ENCODE measurements around the gene CFAP65.

The CFAP65 gene

DNA sequence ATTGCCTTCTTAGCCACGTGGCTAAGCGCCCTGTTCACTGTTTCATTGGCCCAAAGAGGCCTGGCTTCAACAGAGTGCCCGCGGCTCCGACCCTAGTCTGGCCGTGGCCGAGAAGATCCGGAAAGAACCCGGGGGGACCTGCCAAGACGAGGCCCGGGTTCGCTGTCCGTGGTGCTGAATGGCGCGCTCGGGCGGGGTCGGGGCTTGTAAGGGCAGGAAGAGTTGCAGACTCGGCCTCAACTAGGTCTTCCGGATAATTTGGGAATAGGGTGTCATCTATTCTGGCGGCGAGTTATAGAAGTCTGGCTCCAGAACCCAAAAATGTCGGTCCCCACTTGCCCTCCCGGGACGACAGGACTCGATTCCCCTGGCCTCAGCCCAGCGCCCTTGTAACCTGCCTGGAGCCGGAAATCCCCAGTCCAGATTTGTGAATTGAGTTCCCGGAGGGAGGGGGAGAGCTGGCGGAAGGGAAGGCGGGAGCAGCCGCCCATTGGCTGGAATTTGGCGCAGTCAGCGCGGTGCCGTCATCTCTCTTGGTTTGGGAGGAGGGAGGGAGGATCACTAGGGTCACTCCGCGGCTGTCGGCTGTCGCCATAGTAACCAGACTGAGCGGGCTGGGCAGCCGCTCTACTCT lies 78.3 kb downstream of the CFAP65 start:
- DNase-seq = no peak

DNA sequence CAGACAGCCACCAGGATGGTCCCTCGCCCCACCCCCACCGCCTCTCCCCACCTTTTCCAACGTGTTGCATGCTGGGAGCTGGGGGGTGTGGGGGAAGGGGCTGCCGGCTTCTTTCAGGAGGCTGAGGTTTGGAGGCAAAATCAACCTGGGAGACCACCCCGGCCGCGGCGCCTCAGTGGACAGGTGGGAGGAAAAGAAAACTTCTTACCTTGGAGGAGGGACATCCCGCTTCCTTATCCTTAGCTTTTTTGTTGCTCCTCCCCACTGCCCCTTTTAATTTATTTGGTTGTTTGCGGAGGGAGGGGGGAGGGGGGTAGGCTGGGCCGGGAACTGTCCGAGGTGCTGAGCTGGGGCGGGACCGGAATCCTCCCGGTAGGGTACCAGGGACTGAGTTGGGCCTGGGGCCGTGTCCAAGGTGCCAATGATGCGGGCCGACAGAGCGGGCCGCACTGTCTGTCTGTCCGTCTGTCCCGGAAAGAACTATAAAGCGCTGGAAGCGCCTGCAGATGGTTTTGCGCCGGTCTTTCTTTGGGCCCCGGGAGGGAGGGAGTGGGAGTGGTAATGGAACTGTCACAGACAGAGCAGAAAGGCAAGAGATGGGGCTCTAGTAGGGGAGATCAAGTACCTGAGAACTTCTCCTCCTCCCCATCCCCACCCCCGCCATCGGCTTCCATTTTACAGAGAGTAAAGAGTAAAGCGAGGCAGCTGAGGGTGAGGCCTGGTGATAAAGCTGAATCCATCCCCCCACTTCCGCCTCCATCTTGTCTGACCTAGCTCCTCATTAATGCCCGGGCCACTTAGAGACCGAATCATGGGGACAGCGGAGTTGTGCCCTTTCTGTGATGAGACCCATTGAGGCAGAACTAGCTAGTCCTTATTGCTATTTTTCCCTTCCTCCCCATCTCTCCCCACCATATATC lies 79.4 kb downstream of the CFAP65 start:
- no peak for DNase-seq

- no peak for DNase-seq
Observed at GRCh38 chr2:218961229-218961628, 80.1 kb downstream of the CFAP65 start.

DNA sequence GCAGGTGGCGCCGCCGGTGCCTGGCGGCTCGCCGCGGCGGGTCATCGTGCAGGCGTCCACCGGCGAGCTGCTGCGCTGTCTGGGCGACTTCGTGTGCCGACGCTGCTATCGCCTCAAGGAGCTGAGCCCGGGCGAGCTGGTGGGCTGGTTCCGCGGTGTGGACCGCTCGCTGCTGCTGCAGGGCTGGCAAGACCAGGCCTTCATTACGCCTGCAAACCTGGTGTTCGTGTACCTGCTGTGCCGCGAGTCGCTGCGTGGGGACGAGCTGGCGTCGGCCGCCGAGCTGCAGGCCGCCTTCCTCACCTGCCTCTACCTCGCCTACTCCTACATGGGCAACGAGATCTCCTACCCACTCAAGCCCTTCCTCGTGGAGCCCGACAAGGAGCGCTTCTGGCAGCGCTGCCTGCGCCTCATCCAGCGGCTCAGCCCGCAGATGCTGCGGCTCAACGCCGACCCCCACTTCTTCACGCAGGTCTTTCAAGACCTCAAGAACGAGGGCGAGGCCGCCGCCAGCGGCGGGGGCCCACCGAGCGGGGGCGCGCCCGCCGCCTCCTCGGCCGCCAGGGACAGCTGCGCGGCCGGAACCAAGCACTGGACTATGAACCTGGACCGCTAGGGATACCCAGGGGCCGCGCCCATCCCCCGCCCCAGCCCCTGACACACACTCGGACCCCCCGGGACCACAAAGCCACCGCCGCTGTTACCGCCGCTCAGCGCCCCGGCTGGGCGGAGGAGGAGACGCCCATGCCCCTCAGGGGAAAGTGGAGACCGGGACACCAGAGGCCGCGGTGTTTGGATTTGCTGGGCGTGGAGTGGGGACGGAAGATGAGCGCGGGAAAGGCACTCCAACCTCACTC lies 80.8 kb downstream of the CFAP65 start:
- DNase-seq = no peak

DNA sequence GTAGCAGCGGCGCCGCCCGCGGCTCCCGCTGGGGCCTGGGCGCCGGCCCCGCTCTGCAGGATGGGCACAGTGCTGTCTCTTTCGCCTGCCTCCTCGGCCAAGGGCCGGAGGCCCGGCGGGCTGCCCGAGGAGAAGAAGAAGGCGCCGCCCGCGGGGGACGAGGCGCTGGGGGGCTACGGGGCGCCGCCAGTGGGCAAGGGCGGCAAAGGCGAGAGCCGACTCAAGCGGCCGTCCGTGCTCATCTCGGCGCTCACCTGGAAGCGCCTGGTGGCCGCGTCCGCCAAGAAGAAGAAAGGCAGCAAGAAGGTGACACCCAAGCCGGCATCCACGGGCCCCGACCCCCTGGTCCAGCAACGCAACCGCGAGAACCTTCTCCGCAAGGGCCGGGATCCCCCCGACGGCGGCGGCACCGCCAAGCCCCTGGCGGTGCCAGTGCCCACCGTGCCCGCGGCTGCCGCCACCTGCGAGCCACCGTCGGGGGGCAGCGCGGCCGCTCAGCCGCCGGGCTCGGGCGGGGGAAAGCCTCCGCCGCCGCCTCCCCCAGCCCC lies 81.5 kb downstream of the CFAP65 start:
- DNase-seq = no peak

GRCh38 chr2:218959141-218959731 lies 82.1 kb downstream of the CFAP65 start, which contains the start of gene CDK5R2:
Gene CDK5R2, plus strand, starts transcription at chr2:218959666. Its CDS starts 155 bp downstream, at chr2:218959821.
- no peak for DNase-seq

- no peak for DNase-seq
Observed at GRCh38 chr2:218958276-218958675, 83.0 kb downstream of the CFAP65 start.

- DNase-seq = no peak
Observed at GRCh38 chr2:218957671-218958070, 83.6 kb downstream of the CFAP65 start.

GRCh38 chr2:218956039-218956438 lies 85.3 kb downstream of the CFAP65 start:
- DNase-seq = no peak

GRCh38 chr2:218954541-218955300 lies 86.6 kb downstream of the CFAP65 start:
- no peak for DNase-seq

DNA sequence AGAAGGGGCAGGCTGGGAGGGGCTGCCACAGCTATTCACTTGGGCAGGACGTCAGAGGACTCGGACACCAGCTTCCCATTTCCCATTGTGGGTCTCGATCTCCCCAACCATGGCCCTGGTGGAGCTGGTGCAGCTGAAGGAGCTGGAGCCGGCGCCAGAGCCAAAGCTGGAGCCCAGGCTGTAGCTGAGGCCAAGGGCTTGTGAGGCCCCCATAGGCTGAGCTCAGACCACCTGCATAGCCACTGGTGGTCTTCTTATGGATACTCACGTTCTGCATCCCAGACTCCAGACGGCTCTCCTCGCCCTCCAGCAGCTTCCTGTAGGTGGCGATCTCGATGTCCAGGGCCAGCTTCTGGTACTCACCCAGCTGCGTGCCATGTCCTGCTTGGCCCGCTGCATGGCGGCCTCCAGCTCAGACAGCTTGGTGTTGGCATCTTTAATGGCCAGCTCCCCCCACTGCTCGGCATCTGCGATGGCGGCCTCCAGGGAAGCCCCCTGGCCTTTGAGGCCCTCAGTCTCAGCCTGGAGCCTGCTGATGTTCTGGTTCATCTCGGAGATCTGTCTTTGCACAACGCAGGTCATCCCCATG lies 87.9 kb downstream of the CFAP65 start:
- no peak for DNase-seq

All from SIG-M5 (cell line).